Neutrophil (primary cell): ENCODE data around the gene HLA-DQB1.
"Not testable (repeated sequence)": the region's sequence is repeated elsewhere in the genome, so short reads cannot be mapped to it uniquely, and the experiment has no call there.

ENCODE experiments used
- H3K27ac ChIP-seq: fragments of 200-600 bp; sonication (generic); 2 replicates; pipeline ENCODE4 v1.5.1; 2016; ENCODE audit warnings: mild to moderate bottlenecking, moderate library complexity
- H3K27me3 ChIP-seq: fragments of 200-600 bp; sonication (generic); 2 replicates; pipeline ENCODE4 v1.6.0; 2016; ENCODE audit warnings: mild to moderate bottlenecking
- H3K36me3 ChIP-seq: fragments of 200-600 bp; sonication (generic); 2 replicates; pipeline ENCODE4 v1.5.1; 2017
- H3K4me1 ChIP-seq, 2 experiments: fragments of 200-600 bp in 1 of 2; sonication (generic) in 1 of 2; 1 replicate in 1 of 2; 2 replicates in 1 of 2; pipeline versions ENCODE4 v1.5.1 to v1.6.1; 2013 to 2016; ENCODE audit warnings: low read depth in 1 of 2, low read length in 1 of 2, mild to moderate bottlenecking in 1 of 2, moderate library complexity in 1 of 2; ENCODE audit not compliant: control insufficient read depth in 1 of 2, insufficient read depth in 1 of 2
- H3K4me3 ChIP-seq, 2 experiments: fragments of 200-600 bp in 1 of 2; sonication (generic) in 1 of 2; 1 replicate in 1 of 2; 2 replicates in 1 of 2; pipeline ENCODE4 v1.5.1; 2013 to 2016; ENCODE audit warnings: low read depth in 1 of 2, low read length in 1 of 2, mild to moderate bottlenecking in 1 of 2, moderate library complexity in 1 of 2
- H3K9me3 ChIP-seq: fragments of 200-600 bp; sonication (generic); 2 replicates; pipeline ENCODE4 v1.5.1; 2016
- CTCF ChIP-seq: fragments of 200-600 bp; sonication (generic); IDR thresholded peaks from 2 replicates; pipeline ENCODE4 v1.5.1; 2016; ENCODE audit warnings: antibody characterized with exemption

Gene HLA-DQB1

GRCh38 chr6:32639440-32640394, 26.7 kb downstream of the HLA-DQB1 start:
- no peak for TF ChIP-seq CTCF
- Histone ChIP-seq H3K9me3 (no peaks in the 10 kb centered on the region), H3K27ac (no peak overlapping the region), H3K36me3 (no peaks in the 10 kb centered on the region), H3K4me1 (no peaks in the 10 kb centered on the region), H3K27me3 (peaks cover 36% of the 10 kb centered on the region), H3K4me3 (no peak overlapping the region)

GRCh38 chr6:32638532-32639219, 27.8 kb downstream of the HLA-DQB1 start:
- no peak overlapping the region for H3K27ac ChIP-seq
- TF ChIP-seq CTCF: no peak
- no peaks in the 10 kb centered on the region for H3K4me1 ChIP-seq
- H3K36me3 ChIP-seq: no peaks in the 10 kb centered on the region
- peaks cover 42% of the 10 kb centered on the region for H3K27me3 ChIP-seq
- H3K9me3 ChIP-seq: no peaks in the 10 kb centered on the region
- no peak overlapping the region for H3K4me3 ChIP-seq

GRCh38 chr6:32637883-32638282, 28.6 kb downstream of the HLA-DQB1 start:
- H3K4me1 ChIP-seq: no peaks in the 10 kb centered on the region
- H3K36me3 ChIP-seq: no peaks in the 10 kb centered on the region
- H3K27ac ChIP-seq: no peak overlapping the region
- H3K9me3 ChIP-seq: no peaks in the 10 kb centered on the region
- peaks cover 42% of the 10 kb centered on the region for H3K27me3 ChIP-seq
- TF ChIP-seq CTCF: no peak
- no peak overlapping the region for H3K4me3 ChIP-seq

- peaks cover 42% of the 10 kb centered on the region for H3K27me3 ChIP-seq
- H3K4me3 ChIP-seq: no peak within 1 kb of the TSS
- no peak within 1 kb of the TSS for H3K27ac ChIP-seq
- H3K9me3 ChIP-seq: no peaks in the 10 kb centered on the region
- no peaks in the 10 kb centered on the region for H3K36me3 ChIP-seq
- TF ChIP-seq CTCF: no peak
- H3K4me1 ChIP-seq: no peaks in the 10 kb centered on the region
These were observed 29.1 kb downstream of the HLA-DQB1 start, which contains the start of gene HLA-DQA1 for GRCh38 chr6:32637219-32637880. HLA-DQA1 (plus strand) TSS chr6:32637406; CDS start chr6:32637459, 53 bp downstream.

- Histone ChIP-seq H3K27ac (no peak overlapping the region), H3K27me3 (peaks cover 42% of the 10 kb centered on the region), H3K4me3 (no peak overlapping the region), H3K36me3 (no peaks in the 10 kb centered on the region), H3K9me3 (no peaks in the 10 kb centered on the region), H3K4me1 (no peaks in the 10 kb centered on the region)
- TF ChIP-seq CTCF: no peak
These were observed 30.8 kb downstream of the HLA-DQB1 start for GRCh38 chr6:32635526-32636123.

GRCh38 chr6:32629793-32630192, 36.7 kb downstream of the HLA-DQB1 start:
- H3K9me3 ChIP-seq, H3K4me1 ChIP-seq, H3K36me3 ChIP-seq, H3K27ac ChIP-seq, H3K4me3 ChIP-seq: not testable (repeated sequence)
- peaks cover 11% of the 10 kb centered on the region for H3K27me3 ChIP-seq
